ENCODE results near the gene EPAS1. TPM values are rescaled to one million over a fixed set of nuclear protein-coding genes. Genes with fewer than 3 reads are reported as not detected.

EPAS1 gene
- total and polyA plus RNA-seq, 2 of the 13 experiments (the other 11 are each of a cell fraction or from before 2014, with no cell fraction given) = 47.1 to 182 TPM

DNA sequence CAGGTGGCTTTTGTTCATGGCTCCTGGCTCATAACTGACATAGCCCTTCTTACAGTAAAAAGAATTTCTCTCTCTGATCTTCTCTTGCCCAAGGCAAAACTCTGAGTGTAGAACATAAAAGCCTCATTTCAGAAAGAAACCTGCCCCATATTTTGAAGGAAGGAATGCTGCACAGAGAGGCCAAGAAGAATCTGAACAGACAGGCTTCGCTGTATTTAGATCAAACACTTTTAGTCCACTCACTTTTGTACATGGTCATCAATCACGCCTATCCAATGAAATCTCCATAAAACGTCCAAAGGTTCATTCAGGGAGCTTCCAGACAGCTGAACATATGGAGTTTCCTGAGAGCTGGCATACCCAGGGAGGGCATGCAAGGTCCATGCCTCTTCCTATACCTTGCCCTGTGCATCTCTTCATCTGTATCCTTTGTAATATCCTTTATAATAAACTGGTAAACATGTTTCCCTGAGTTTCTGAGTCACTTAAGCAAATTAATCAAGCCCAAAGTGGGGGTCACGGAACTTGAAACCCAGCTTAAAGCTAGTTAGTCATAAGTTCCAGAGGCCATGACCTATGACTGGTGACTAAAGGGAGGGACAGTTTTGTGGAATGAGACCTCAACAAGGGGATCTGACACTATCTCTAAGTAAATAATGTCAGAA is 119.7 kb downstream of the EPAS1 start:
- Histone ChIP-seq H3K4me1 (ENCODE audit: insufficient read depth, low read length) (peaks cover 56% of the 10 kb centered on the region), H3K27ac (ENCODE audit: extremely low read length, insufficient read depth, low read length) (peak overlapping the region; percentile 66), H4K20me1 (ENCODE audit: insufficient read depth, low read length) (no peaks in the 10 kb centered on the region), H3K79me2 (ENCODE audit: insufficient read depth, low read length) (peaks cover 26% of the 10 kb centered on the region), H3K4me3 (replicated peaks in 1 of 3; ENCODE audit: insufficient read depth in 1 of 3, low read depth in 2 of 3, low read length in 3 of 3) (peak overlapping the region; percentile 23 to 54 (median 32)), H3K27me3 (ENCODE audit: control insufficient read depth in 1 of 2, insufficient read depth in 2 of 2, low read length in 2 of 2) (no peaks in the 10 kb centered on the region), H3K36me3 (replicated peaks in 1 of 2; ENCODE audit: control insufficient read depth in 1 of 2, insufficient read depth in 2 of 2, low read length in 2 of 2) (no peaks in the 10 kb centered on the region), H2AFZ (ENCODE audit: low read length) (peak overlapping the region; percentile 61), H3K4me2 (ENCODE audit: low read depth, low read length) (peak overlapping the region; percentile 79), H3K9me3 (ENCODE audit: low read length) (peaks cover 16% of the 10 kb centered on the region), H3K9ac (ENCODE audit: insufficient read depth, low read depth, low read length) (peak overlapping the region; percentile 60)
- FAIRE-seq = peak; percentile 71
- CTCF ChIA-PET (ENCODE audit: low intra/inter-chr PET ratio, low total read pairs) = no interaction called here
- BruUV-seq (replicated peaks) = TSS peak; percentile 90
- peak; percentile 89 for DNase-seq (ENCODE audit: low spot score)
- WGBS (ENCODE audit: low lambda C conversion rate) = 27% methylated on average over 4 of the region's 4 CpGs
- in situ Hi-C loops (cut with HindIII; ENCODE audit: extremely low pct_ligation_motif_present, low pct_unique_long_range_greater_than_20kb) = no loop called here
- intact Hi-C loops (cut with micrococcal nuclease; ENCODE audit: unreplicated experiment) = no loop called here
- POLR2A ChIA-PET = interaction anchor here (1.2 kb wide), 2 partner anchors 9 to 18 kb away, joined by 7 to 10 read pairs; no protein-coding TSS in a partner anchor
- peak; percentile 94 for ATAC-seq
- TF ChIP-seq TP53 (CRISPR knock-in tag; conservative IDR thresholded peaks at IDR 0.05) (no peak), MTF2 (CRISPR knock-in tag; IDR thresholded peaks at IDR 0.05; ENCODE audit: borderline replicate concordance) (no peak), MAFG (CRISPR knock-in tag; IDR thresholded peaks at IDR 0.05) (no peak), CBX5 (CRISPR knock-in tag; IDR thresholded peaks at IDR 0.05; ENCODE audit: borderline replicate concordance) (no peak), MEIS2 (CRISPR knock-in tag; IDR thresholded peaks at IDR 0.05) (no peak; the same call in 1 of the 2 replicates), ZNF207 (IDR thresholded peaks at IDR 0.05; ENCODE audit: borderline replicate concordance) (no peak), HOXA9 (CRISPR knock-in tag; IDR thresholded peaks at IDR 0.05; ENCODE audit: borderline replicate concordance) (no peak), ZNF709 (CRISPR knock-in tag; IDR thresholded peaks at IDR 0.05) (no peak), AGO2 (optimal IDR thresholded peaks at IDR 0.05; ENCODE audit: low read depth, low read length) (no peak), ETV6 (CRISPR knock-in tag; conservative IDR thresholded peaks at IDR 0.05) (no peak), GPN1 (CRISPR knock-in tag; IDR thresholded peaks at IDR 0.05; ENCODE audit: borderline replicate concordance) (no peak)
- TF ChIP-seq, protein P1, sequence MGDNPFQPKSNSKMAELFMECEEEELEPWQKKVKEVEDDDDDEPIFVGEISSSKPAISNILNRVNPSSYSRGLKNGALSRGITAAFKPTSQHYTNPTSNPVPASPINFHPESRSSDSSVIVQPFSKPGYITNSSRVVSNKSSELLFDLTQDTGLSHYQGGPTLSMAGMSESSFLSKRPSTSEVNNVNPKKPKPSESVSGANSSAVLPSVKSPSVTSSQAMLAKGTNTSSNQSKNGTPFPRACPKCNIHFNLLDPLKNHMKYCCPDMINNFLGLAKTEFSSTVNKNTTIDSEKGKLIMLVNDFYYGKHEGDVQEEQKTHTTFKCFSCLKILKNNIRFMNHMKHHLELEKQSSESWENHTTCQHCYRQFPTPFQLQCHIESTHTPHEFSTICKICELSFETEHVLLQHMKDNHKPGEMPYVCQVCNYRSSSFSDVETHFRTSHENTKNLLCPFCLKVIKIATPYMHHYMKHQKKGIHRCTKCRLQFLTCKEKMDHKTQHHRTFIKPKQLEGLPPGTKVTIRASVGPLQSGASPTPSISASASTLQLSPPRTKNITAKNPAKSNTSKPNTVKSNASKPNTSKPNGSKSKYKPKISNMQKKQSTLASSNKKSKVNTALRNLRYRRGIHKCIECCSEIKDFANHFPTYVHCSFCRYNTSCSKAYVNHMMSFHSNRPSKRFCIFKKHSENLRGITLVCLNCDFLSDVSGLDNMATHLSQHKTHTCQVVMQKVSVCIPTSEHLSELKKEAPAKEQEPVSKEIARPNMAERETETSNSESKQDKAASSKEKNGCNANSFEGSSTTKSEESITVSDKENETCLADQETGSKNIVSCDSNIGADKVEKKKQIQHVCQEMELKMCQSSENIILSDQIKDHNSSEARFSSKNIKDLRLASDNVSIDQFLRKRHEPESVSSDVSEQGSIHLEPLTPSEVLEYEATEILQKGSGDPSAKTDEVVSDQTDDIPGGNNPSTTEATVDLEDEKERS (CRISPR knock-in tag; IDR thresholded peaks at IDR 0.05) = peak; percentile 19; the same call in 1 of the 2 replicates
- TF ChIP-seq, protein P2, sequence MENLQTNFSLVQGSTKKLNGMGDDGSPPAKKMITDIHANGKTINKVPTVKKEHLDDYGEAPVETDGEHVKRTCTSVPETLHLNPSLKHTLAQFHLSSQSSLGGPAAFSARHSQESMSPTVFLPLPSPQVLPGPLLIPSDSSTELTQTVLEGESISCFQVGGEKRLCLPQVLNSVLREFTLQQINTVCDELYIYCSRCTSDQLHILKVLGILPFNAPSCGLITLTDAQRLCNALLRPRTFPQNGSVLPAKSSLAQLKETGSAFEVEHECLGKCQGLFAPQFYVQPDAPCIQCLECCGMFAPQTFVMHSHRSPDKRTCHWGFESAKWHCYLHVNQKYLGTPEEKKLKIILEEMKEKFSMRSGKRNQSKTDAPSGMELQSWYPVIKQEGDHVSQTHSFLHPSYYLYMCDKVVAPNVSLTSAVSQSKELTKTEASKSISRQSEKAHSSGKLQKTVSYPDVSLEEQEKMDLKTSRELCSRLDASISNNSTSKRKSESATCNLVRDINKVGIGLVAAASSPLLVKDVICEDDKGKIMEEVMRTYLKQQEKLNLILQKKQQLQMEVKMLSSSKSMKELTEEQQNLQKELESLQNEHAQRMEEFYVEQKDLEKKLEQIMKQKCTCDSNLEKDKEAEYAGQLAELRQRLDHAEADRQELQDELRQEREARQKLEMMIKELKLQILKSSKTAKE (CRISPR knock-in tag; IDR thresholded peaks at IDR 0.05; ENCODE audit: borderline replicate concordance) = no peak
- TF ChIP-seq, protein P3, sequence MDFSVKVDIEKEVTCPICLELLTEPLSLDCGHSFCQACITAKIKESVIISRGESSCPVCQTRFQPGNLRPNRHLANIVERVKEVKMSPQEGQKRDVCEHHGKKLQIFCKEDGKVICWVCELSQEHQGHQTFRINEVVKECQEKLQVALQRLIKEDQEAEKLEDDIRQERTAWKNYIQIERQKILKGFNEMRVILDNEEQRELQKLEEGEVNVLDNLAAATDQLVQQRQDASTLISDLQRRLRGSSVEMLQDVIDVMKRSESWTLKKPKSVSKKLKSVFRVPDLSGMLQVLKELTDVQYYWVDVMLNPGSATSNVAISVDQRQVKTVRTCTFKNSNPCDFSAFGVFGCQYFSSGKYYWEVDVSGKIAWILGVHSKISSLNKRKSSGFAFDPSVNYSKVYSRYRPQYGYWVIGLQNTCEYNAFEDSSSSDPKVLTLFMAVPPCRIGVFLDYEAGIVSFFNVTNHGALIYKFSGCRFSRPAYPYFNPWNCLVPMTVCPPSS (IDR thresholded peaks at IDR 0.05) = no peak
- TF ChIP-seq, protein P4, sequence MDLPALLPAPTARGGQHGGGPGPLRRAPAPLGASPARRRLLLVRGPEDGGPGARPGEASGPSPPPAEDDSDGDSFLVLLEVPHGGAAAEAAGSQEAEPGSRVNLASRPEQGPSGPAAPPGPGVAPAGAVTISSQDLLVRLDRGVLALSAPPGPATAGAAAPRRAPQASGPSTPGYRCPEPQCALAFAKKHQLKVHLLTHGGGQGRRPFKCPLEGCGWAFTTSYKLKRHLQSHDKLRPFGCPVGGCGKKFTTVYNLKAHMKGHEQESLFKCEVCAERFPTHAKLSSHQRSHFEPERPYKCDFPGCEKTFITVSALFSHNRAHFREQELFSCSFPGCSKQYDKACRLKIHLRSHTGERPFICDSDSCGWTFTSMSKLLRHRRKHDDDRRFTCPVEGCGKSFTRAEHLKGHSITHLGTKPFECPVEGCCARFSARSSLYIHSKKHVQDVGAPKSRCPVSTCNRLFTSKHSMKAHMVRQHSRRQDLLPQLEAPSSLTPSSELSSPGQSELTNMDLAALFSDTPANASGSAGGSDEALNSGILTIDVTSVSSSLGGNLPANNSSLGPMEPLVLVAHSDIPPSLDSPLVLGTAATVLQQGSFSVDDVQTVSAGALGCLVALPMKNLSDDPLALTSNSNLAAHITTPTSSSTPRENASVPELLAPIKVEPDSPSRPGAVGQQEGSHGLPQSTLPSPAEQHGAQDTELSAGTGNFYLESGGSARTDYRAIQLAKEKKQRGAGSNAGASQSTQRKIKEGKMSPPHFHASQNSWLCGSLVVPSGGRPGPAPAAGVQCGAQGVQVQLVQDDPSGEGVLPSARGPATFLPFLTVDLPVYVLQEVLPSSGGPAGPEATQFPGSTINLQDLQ (CRISPR knock-in tag; IDR thresholded peaks at IDR 0.05) = no peak
